ENCODE measurements around the gene A4GNT.

DNA sequence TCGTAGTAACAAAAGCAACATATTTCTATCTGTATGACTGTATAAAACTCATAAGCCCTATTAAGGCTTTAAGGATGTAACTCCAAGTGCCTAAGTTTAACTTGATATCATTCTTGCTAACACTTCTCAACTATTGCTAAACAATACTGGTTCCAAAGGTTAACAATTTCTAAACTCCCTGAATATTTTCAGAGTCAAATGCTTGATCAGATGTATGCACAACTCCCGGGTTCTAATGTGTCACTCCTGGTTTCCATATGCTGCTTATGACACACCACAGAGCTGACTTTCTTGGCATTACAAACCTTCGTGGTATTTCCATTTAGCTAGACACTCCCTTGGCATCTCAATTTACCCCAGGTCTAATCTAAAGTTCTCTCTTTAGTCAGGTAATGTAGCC lies 43.1 kb downstream of the A4GNT start:
- TF ChIP-seq GATA3 (IDR thresholded peaks at IDR 0.05; ENCODE audit: low read depth, low read length), result no peak
- TF ChIP-seq GATA2 (IDR thresholded peaks at IDR 0.05; ENCODE audit: low read depth, low read length), result no peak
